K562 (cell line): ENCODE measurements around the gene CRYBA4. TPM values are rescaled to one million over a fixed set of nuclear protein-coding genes. Genes with fewer than 3 reads are reported as not detected.

Experiments used
- ADNP ChIP-seq: fragments of 200-800 bp; sonication (Bioruptor generic); IDR thresholded peaks from 2 replicates; pipeline ENCODE4 v1.6.1; 2016; ENCODE audit warnings: missing genetic modification characterization, missing compliant biosample characterization
- FOXK2 ChIP-seq, 2 experiments: fragments of 450-650 bp; IDR thresholded peaks in 1 of 2; conservative IDR thresholded peaks in 1 of 2; 2 replicates each; pipeline ENCODE4 v1.6.1; 2016; ENCODE audit warnings: low read depth in 2 of 2, mild to moderate bottlenecking in 1 of 2
- HOXB6 ChIP-seq: fragments of 250-450 bp; sonication (Bioruptor Pico); IDR thresholded peaks from 2 replicates; pipeline ENCODE4 v1.5.1; 2022; ENCODE audit warnings: mild to moderate bottlenecking, borderline replicate concordance
- MEF2A ChIP-seq: IDR thresholded peaks from 2 replicates; pipeline ENCODE4 v1.6.1; 2011; ENCODE audit warnings: low read depth, mild to moderate bottlenecking, low read length, moderate library complexity; ENCODE audit not compliant: control insufficient read depth
- RB1 ChIP-seq: fragments of 450-650 bp; IDR thresholded peaks from 2 replicates; pipeline ENCODE4 v1.6.1; 2017; ENCODE audit warnings: low read depth, mild to moderate bottlenecking
- RBM15 ChIP-seq: fragments of 200-400 bp; formaldehyde crosslinking; IDR thresholded peaks from 2 replicates; pipeline ENCODE4 v1.6.1; 2018; ENCODE audit warnings: mild to moderate bottlenecking, low read length, moderate library complexity; ENCODE audit not compliant: insufficient read depth
- SIN3B ChIP-seq: fragments of 450-650 bp; IDR thresholded peaks from 2 replicates; pipeline ENCODE4 v1.6.1; 2017; ENCODE audit warnings: low read depth, mild to moderate bottlenecking, moderate library complexity
- SNIP1 ChIP-seq: fragments of 450-650 bp; IDR thresholded peaks from 2 replicates; pipeline ENCODE4 v1.7.1; 2017; ENCODE audit warnings: low read depth, mild to moderate bottlenecking
- TBL1XR1 ChIP-seq, 2 experiments: IDR thresholded peaks; 2 replicates each; pipeline ENCODE4 v1.6.1; 2012; ENCODE audit warnings: improper control_type of control experiment in 2 of 2, low read length in 2 of 2, mild to moderate bottlenecking in 1 of 2
- TFAM ChIP-seq: fragments of 250-450 bp; sonication (Bioruptor Pico); conservative IDR thresholded peaks from 2 replicates; pipeline ENCODE4 v1.5.0; 2021; ENCODE audit warnings: mild to moderate bottlenecking, moderate library complexity
- ZFPM2 ChIP-seq: fragments of 250-450 bp; sonication (Bioruptor Pico); IDR thresholded peaks from 2 replicates; pipeline ENCODE4 v1.5.1; 2022; ENCODE audit warnings: mild to moderate bottlenecking
- ZNF75A ChIP-seq: fragments of 450-650 bp; formaldehyde crosslinking; IDR thresholded peaks from 2 replicates; pipeline ENCODE4 v1.4.0; 2020; ENCODE audit warnings: mild to moderate bottlenecking
- polyA plus RNA-seq, 8 experiments: library from polyadenylated mRNA; depleted of rRNA in 4 of 8; stranded (reverse) in 5 of 8; unstranded in 3 of 8; fragments of >200 nt; fragmentation: Nextera tagmentation in 2 of 8; fragmentation: Illumina TruSeq in 1 of 8; extraction: Ambion mirVana in 2 of 8; extraction: Trizol in 1 of 8; gene quantifications; 2 replicates each; pipeline versions ENCODE4 v1.2.1 to v1.2.3, GENCODE V29; 2011 to 2014; ENCODE audit warnings: inconsistent platforms in 1 of 8, missing spikeins in 1 of 8
- total RNA-seq, 7 experiments: library from RNA; depleted of rRNA in 6 of 7; stranded (reverse); fragments of >200 nt in 6 of 7; fragmentation: Illumina TruSeq in 2 of 7; extraction: Trizol in 2 of 7; gene quantifications; 2 replicates each; pipeline versions ENCODE4 v1.2.1 to v1.2.3, GENCODE V29; 2011 to 2021; ENCODE audit warnings: low replicate concordance in 1 of 7
- TF ChIP-seq, protein P1 (sequence below): fragments of 250-450 bp; sonication (Bioruptor Pico); IDR thresholded peaks from 2 replicates; pipeline ENCODE4 v1.9.0; 2021; ENCODE audit warnings: mild to moderate bottlenecking, inconsistent platforms
- TF ChIP-seq, protein P2 (sequence below): IDR thresholded peaks from 2 replicates; pipeline ENCODE4 v1.6.1; 2016; ENCODE audit warnings: missing genetic modification characterization, missing compliant biosample characterization
- TF ChIP-seq, protein P3 (sequence below), 2 experiments: fragments of 450-650 bp in 1 of 2; sonication (generic) in 1 of 2; formaldehyde crosslinking in 1 of 2; IDR thresholded peaks in 1 of 2; conservative IDR thresholded peaks in 1 of 2; 2 replicates each; pipeline versions ENCODE4 v1.6.1 to v1.8.1; 2016 to 2023; ENCODE audit warnings: mild to moderate bottlenecking in 2 of 2, moderate library complexity in 2 of 2, inconsistent platforms in 1 of 2, missing genetic modification reagents in 1 of 2
- TF ChIP-seq, protein P4 (sequence below): fragments of 450-650 bp; IDR thresholded peaks from one replicate; pipeline ENCODE4 v1.6.1; 2018; ENCODE audit warnings: mild to moderate bottlenecking, moderate library complexity; ENCODE audit not compliant: partially characterized antibody
- TF ChIP-seq, protein P5 (sequence below), 2 experiments: IDR thresholded peaks; 2 replicates each; pipeline ENCODE4 v1.6.1; 2012; ENCODE audit warnings: improper control_type of control experiment in 2 of 2, low read depth in 2 of 2, low read length in 2 of 2, borderline replicate concordance in 1 of 2

CRYBA4 gene
- total and polyA plus RNA-seq, 9 of the 15 experiments (the other 6 are each of a cell fraction or from before 2014, with no cell fraction given): 0.59 to 3.3 (median 1.6) TPM

DNA sequence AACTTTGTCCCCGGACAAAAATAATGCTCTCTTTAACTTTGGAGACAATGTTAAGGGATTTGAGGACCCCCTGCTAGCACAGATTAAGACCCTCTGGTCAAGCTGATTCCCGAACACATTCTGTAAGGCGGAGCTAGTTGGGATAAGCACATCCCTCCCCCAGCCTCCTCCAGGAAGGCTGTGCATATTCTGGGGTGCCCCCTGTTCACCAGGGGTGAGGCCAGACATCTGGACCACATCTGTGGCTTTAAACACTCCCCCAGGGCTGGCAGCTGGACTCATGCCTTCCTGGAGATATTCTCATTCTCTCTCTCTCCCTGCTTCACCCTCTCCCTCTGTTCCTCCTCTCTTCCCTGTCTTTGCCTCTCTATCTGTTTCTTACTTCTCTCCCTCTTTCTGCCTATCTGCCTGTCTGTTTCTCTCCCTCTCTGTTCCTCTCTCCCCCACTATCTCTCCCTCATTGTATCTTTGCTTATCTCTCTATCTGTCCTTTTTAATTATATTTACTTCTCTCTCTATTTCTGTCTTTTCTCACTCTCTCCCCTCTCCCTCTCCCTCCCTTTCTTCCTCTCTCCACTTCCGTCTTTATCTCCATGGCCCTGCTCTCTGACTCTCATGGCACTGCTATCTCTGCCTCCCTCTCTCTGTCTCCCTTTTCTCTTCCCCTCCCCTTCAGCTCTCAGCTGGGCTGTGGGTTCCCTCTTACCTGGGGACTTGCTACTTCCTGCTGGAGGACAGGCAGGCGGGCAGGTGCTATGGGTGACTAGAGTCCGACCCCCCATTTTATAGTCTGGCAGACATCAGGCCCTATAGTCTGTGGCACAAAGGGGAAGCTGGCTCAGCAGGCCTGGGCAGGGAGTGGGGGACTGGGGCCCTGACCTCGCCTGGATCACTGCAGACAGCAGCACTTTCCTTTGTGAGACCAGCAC, 4.2 kb upstream of the CRYBA4 start, which contains the start of gene CRYBB1 (continued):
- no peak for TF ChIP-seq RB1
- 0 out of 4 replicates have a peak, but pooled peaks of 1 of the 2 experiments have one; percentile 31 for TF ChIP-seq FOXK2 (conservative IDR thresholded peaks at IDR 0.05 in 1 of 2, IDR thresholded peaks at IDR 0.05 in 1 of 2; ENCODE audit: low read depth in 2 of 2)
- TF ChIP-seq, protein P1, sequence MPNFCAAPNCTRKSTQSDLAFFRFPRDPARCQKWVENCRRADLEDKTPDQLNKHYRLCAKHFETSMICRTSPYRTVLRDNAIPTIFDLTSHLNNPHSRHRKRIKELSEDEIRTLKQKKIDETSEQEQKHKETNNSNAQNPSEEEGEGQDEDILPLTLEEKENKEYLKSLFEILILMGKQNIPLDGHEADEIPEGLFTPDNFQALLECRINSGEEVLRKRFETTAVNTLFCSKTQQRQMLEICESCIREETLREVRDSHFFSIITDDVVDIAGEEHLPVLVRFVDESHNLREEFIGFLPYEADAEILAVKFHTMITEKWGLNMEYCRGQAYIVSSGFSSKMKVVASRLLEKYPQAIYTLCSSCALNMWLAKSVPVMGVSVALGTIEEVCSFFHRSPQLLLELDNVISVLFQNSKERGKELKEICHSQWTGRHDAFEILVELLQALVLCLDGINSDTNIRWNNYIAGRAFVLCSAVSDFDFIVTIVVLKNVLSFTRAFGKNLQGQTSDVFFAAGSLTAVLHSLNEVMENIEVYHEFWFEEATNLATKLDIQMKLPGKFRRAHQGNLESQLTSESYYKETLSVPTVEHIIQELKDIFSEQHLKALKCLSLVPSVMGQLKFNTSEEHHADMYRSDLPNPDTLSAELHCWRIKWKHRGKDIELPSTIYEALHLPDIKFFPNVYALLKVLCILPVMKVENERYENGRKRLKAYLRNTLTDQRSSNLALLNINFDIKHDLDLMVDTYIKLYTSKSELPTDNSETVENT (CRISPR knock-in tag): no peak
- no peak for TF ChIP-seq SIN3B
- TF ChIP-seq, protein P2, sequence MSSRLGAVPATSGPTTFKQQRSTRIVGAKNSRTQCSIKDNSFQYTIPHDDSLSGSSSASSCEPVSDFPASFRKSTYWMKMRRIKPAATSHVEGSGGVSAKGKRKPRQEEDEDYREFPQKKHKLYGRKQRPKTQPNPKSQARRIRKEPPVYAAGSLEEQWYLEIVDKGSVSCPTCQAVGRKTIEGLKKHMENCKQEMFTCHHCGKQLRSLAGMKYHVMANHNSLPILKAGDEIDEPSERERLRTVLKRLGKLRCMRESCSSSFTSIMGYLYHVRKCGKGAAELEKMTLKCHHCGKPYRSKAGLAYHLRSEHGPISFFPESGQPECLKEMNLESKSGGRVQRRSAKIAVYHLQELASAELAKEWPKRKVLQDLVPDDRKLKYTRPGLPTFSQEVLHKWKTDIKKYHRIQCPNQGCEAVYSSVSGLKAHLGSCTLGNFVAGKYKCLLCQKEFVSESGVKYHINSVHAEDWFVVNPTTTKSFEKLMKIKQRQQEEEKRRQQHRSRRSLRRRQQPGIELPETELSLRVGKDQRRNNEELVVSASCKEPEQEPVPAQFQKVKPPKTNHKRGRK (tag): peak; percentile 35; the same call in 1 of the 2 replicates
- no peak for TF ChIP-seq ADNP (tag)
- TF ChIP-seq TBL1XR1 (IDR thresholded peaks at IDR 0.05; ENCODE audit: low read length in 2 of 2): no peak
- no peak for TF ChIP-seq ZFPM2 (CRISPR knock-in tag)
- TF ChIP-seq MEF2A: no peak
- TF ChIP-seq, protein P3, sequence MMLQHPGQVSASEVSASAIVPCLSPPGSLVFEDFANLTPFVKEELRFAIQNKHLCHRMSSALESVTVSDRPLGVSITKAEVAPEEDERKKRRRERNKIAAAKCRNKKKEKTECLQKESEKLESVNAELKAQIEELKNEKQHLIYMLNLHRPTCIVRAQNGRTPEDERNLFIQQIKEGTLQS (IDR thresholded peaks at IDR 0.05): no peak
- TF ChIP-seq, protein P3 (CRISPR knock-in tag; conservative IDR thresholded peaks at IDR 0.05): no peak
- TF ChIP-seq, protein P4, sequence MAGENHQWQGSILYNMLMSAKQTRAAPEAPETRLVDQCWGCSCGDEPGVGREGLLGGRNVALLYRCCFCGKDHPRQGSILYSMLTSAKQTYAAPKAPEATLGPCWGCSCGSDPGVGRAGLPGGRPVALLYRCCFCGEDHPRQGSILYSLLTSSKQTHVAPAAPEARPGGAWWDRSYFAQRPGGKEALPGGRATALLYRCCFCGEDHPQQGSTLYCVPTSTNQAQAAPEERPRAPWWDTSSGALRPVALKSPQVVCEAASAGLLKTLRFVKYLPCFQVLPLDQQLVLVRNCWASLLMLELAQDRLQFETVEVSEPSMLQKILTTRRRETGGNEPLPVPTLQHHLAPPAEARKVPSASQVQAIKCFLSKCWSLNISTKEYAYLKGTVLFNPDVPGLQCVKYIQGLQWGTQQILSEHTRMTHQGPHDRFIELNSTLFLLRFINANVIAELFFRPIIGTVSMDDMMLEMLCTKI: no peak
- no peak for TF ChIP-seq ZNF75A (CRISPR knock-in tag)
- no peak for TF ChIP-seq TFAM (CRISPR knock-in tag)
- TF ChIP-seq SNIP1: 0 out of 2 replicates have a peak, but pooled peaks have one; percentile 23
- TF ChIP-seq HOXB6: no peak
- no peak for TF ChIP-seq RBM15
- TF ChIP-seq, protein P5, sequence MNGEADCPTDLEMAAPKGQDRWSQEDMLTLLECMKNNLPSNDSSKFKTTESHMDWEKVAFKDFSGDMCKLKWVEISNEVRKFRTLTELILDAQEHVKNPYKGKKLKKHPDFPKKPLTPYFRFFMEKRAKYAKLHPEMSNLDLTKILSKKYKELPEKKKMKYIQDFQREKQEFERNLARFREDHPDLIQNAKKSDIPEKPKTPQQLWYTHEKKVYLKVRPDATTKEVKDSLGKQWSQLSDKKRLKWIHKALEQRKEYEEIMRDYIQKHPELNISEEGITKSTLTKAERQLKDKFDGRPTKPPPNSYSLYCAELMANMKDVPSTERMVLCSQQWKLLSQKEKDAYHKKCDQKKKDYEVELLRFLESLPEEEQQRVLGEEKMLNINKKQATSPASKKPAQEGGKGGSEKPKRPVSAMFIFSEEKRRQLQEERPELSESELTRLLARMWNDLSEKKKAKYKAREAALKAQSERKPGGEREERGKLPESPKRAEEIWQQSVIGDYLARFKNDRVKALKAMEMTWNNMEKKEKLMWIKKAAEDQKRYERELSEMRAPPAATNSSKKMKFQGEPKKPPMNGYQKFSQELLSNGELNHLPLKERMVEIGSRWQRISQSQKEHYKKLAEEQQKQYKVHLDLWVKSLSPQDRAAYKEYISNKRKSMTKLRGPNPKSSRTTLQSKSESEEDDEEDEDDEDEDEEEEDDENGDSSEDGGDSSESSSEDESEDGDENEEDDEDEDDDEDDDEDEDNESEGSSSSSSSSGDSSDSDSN (IDR thresholded peaks at IDR 0.05; ENCODE audit: borderline replicate concordance in 1 of 2, low read depth in 2 of 2, low read length in 2 of 2): no peak
